ENCODE measurements around the gene SLC5A1.
"Not testable (repeated sequence)": the region's sequence is repeated elsewhere in the genome, so short reads cannot be mapped to it uniquely, and the experiment has no call there.

SLC5A1 gene

GRCh38 chr22:32150647-32151046, 107.6 kb downstream of the SLC5A1 start:
- DNase-seq, result not testable (repeated sequence)

- not testable (repeated sequence) for DNase-seq
Measured at GRCh38 chr22:32151641-32152040, 108.6 kb downstream of the SLC5A1 start.

DNA sequence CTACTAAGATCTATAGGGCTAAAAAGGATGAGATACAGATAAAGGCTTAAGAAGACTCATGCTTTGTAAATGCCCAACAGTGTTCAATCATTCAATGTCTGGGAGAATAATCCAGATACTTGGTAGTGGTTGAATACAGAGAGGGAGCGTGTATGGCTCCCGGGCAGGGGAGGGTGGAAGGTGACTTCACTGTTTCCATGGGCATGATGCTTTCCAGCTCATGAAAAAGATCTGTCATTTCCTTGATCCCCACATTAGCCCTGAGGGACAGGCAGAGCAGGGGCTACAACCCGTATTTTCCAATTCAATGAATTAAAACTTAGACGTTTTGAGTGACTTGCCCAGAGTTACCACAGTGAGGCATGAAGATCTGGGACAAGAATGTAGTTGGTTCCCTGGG, 111.7 kb downstream of the SLC5A1 start:
- not testable (repeated sequence) for DNase-seq

GRCh38 chr22:32157632-32158031, 114.6 kb downstream of the SLC5A1 start:
- not testable (repeated sequence) for DNase-seq

DNA sequence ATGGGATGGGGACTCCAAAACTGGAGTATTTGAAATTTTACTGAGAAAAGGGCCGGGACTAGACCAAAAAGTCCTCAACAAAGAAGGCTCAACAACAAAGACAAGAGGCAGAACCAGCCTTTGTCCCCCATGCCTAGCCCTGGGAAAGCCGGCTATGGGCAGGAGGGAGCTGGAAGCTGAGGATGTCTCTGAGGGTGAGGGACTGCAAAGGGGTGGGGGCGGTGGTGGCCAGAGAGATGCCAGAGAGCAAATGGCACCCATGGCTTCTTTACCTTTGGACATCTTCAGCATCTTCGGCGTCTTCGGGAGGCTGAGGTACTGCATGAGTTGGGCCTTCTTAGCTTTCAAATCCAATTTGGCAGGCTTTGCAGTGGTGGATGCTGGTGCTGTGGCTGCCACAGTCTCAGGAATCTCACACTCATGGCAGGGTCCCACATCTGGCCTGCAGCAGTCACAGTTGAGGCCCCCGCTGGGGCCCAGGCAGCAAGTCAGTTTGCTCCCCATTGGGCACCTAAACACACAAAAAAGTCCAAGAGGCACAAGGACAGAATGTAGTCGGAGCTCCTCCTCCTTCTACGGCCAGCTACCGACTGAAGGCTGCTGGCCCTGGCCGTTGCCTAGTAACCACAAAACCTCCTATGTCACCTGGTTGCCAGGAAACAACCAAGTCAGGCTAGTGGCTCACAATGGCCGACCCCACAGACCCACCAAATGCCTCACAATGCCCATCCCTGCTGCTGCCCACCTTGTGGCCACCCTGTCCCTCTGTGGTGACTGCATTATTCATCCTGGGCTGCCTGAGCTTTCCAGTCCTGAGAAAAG, 115.9 kb downstream of the SLC5A1 start, which contains the start of gene C22orf42:
Gene C22orf42 (minus strand): TSS at position 592 of the 822 bp plus-strand sequence. CDS start 88 bp downstream, at position 504.
- no peak for DNase-seq

DNA sequence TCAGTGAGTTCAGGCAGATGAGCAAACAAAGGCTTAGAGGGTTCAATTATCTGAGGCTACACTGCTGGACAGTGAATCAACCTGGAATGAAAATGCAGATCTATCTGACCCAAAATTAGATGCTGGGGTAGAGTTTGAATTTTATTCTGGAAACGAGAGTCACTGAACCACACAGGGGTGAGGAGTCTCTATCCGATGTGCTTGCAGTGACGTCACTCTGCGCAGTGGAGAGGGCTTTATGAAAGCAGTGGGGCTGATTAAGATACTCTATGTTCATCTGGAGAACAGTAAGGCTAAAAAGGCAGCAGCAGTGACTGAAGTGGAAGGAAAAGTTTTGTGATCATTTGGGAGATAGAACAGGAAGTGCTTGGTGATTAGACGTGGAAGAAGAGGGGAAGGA, 117.3 kb downstream of the SLC5A1 start:
- not testable (repeated sequence) for DNase-seq
